ENCODE data around the gene TANGO2.

The TANGO2 gene

DNA sequence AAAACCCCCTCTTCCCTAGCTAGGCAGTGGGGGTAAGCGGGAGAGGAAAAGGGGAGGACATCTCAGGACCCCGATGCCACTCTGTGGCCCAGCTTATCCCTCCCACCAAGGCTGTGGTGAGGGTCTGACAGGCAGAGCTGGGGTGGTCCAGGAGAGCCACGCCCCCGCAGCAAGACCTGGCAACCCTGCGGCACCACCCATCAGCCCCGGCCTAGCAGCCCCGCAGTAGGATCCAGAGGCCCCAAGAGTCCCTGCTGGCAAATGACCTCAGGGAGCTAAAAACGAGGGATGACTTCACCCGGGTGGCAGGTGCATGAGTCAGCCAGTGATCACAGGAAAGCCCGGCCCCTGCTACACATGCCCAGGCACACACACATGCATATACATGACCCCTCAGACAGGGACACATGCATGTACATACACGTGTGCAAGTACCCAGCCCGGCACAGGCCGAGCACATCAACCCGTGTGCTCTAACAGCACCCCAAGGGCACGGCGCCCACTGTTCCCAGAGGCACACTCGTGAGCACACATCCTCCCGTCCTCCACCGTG, 36.6 kb upstream of the TANGO2 start:
- no peak for DNase-seq

DNA sequence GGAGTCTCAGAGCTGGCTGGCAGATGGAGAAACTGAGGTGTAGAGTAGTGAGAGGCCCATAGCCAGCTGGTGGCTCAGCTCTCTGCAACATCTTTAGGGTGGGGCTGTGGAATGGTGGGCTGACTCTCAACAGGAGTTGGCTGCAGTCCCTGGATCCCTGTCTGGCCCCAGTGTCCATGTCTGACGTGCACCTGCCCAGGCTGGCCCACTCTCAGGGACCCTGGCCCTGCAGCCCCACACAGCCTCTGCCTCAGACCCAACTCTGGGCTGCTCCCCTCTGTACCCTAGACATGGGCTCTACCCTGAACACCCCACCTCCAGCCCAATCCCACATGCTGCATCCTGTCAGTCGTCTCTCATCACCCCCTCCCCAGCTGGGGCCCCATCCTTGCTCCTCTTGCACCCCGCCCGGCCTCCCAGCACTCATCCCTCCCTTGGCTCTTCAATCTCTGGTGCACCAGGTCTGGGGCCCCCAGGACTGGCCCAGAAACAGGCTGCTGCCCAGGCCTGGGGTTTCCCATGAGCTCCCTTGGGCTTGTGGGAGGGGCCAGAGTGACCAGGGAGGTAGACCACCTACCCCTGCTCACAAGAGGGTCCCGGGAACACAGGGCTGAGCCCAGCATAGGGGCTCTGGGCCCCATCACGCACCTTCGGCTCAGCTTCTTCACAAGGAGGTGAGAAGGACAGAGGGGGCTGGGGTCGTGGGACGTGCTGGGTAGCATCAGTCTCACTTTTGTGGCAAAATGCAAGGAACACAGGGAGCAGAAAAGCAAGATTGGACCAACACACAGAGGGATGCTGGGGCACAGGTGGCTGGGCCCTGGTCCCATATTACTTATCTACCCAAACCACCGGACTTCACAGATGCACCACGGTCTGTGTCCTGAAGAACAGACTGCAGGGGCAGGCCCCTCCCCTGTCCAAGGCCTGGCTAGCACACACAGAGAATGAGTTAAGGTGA, 35.8 kb upstream of the TANGO2 start:
- DNase-seq = no peak

DNA sequence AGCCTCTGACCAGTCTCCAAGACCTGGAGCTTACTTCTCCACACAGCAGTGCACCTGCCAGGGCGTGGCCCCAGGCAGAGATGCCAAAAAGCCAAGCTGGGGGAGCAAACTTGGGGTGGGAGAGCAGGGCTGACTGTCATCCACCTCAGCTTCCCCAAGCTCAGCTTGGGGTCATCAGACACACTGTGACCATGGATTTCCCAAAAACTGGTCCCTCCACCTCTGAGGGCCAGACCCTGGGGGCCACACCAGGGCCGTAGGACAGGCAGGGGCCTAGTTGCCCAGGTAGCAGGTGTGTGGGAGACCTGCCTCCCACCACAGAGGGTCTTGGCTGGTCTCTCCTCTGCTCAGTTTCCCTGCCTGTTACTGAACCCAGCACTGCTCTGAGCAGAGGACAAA, 34.9 kb upstream of the TANGO2 start:
- DNase-seq = no peak

GRCh38 chr22:19986410-19987341, 34.2 kb upstream of the TANGO2 start:
- peak; percentile 63 to 73 for DNase-seq

- no peak for DNase-seq
Measured at GRCh38 chr22:19987394-19988306, 33.3 kb upstream of the TANGO2 start.

DNA sequence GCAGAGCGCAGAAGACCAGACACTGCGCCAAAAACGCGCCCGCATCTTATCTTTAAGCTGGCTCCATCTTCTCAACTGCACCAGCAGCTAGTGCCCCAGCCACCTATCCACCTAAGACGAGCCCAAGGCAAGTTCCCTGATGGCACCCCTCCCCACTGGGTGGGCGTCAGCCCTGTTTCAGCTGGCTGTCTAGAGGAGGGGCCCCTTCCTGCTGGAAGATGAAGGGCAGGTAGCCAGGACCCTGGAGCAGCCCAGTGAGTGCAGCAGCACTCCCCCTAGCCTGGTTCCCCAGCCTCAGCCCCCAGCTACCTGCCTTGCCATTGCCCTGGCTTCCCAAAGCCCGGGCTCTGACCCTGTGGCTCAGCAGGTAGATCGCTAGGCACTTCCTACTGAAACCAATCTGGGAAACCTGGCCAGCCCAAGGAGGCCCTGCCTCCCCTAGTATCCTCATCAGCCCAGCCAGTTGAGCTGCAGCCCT, 32.5 kb upstream of the TANGO2 start:
- no peak for DNase-seq

- DNase-seq = no peak
Measured at GRCh38 chr22:19988965-19989724, 31.8 kb upstream of the TANGO2 start.

DNA sequence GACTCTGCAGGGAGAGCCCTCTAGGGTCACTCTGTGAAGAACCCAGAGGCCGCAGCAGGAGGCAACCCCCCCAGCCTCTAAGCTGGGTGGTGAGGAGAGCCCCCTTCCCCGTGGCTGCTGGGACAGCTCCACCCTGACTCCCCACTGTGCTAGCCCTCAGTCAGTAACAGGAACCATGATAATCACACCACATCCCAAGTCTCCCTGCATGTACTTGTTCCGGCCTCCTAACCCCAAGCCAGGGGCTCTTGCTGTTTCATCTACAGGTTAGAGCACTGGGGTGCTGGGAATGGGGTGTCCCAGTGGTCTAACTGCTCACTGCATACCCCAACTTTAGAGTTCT, 31.2 kb upstream of the TANGO2 start:
- DNase-seq = no peak

GRCh38 chr22:19990188-19990587, 30.7 kb upstream of the TANGO2 start:
- no peak for DNase-seq

DNA sequence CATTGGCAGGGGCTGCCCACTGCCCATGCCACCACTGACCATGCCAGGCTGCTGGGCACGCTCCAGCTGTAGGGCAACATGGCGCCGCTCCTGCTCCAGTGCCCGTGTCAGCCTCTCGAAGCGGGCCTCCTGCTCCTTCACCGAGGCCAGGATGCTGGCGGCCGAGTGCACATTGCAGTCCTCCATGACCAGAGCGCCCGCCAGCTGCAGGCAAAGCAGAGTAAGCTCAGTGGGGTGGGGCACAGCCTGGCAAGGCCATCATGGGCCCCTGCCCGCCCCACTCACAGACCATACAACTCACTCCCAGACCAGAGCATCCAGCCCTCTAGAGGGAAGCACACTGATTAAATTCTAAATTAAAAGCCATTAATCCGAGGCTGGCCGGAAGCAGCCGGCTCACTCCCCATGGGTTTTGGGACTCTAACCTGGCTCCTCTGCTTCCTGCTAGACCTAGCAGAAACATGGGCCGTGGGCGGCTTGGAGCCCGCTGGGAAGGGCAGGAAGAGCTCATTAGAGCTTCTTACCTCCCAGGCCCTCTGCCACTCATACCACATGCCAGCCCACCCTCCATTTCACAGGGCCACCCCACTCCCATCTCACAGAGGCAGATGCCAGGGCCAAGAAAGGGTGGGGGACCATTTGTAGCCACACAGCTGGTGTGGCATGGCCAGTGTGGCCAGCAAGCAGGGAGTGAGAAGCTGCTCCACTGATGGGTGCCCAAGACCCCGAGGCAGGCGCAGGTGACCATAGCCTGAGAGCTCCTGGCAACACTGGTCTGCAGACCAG, 30.1 kb upstream of the TANGO2 start:
- DNase-seq = no peak

DNA sequence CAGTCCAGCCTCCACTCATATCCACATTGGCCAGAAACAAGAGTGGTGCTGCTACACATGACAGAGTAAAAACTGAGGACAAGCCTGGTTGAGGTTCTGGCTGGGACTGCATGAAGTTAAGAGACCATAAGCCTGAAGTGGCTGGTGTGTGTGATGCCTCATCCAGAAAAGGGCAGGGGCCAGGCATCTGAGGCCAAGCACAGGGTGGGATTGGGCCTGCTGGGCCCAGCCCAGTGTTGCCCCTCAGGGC, 29.6 kb upstream of the TANGO2 start:
- DNase-seq = no peak

GRCh38 chr22:19991645-19992451, 29.1 kb upstream of the TANGO2 start:
- DNase-seq = no peak

- DNase-seq = no peak
Measured at GRCh38 chr22:19992481-19992911, 28.4 kb upstream of the TANGO2 start.

GRCh38 chr22:19992921-19993355, 28.0 kb upstream of the TANGO2 start:
- no peak for DNase-seq

GRCh38 chr22:19993926-19994325, 27.0 kb upstream of the TANGO2 start:
- DNase-seq = no peak

GRCh38 chr22:19994851-19995610, 25.9 kb upstream of the TANGO2 start:
- no peak for DNase-seq

- DNase-seq = no peak
Measured at GRCh38 chr22:19995611-19996339, 25.1 kb upstream of the TANGO2 start.

GRCh38 chr22:19996694-19997384, 24.1 kb upstream of the TANGO2 start:
- no peak for DNase-seq

All from stimulated activated CD4-positive, alpha-beta T cell treated with anti-CD3 and anti-CD28 coated beads, Interleukin-2, amount 100 ng/mL, for 24 hours (primary cell).